H1 (cell line): ENCODE measurements around the gene RIIAD1. TPM values are rescaled to one million over a fixed set of nuclear protein-coding genes. Genes with fewer than 3 reads are reported as not detected.
"Not testable (repeated sequence)": the region's sequence is repeated elsewhere in the genome, so short reads cannot be mapped to it uniquely, and the experiment has no call there.

ENCODE experiments used
- CTCF ChIA-PET: fragments of 300-600 bp; sonication (Branson Sonifier 250); formaldehyde crosslinking; loops from one replicate; lab custom pipeline; 2021; ENCODE audit not compliant: partially characterized antibody; lab: Charles Lee
- POLR2A ChIA-PET: fragments of 300-600 bp; sonication (Branson Sonifier 250); formaldehyde crosslinking; loops from one replicate; lab custom pipeline; 2021; ENCODE audit warnings: inconsistent platforms; ENCODE audit not compliant: partially characterized antibody; lab: Charles Lee
- DNase-seq, 2 experiments: peaks; one replicate each; pipeline versions ENCODE4 v3.0.0 to v3.0.0-alpha.2; 2010 to 2022; ENCODE audit warnings: low spot score in 2 of 2, low read depth in 1 of 2, mixed read lengths in 1 of 2
- FAIRE-seq: peaks from 2 replicates; lab custom pipeline; 2011; peaks lifted over from hg19 to GRCh38; lab: Jason Lieb, UNC
- H2AFZ ChIP-seq: 2 replicates; pipeline ENCODE4 v1.8.1; 2012; ENCODE audit warnings: low read length, inconsistent platforms
- H2AK5ac ChIP-seq: 2 replicates; pipeline ENCODE4 v1.6.1; 2013; ENCODE audit warnings: low read depth, low read length
- H2BK120ac ChIP-seq: replicated peaks from 2 replicates; pipeline ENCODE3; 2013; ENCODE audit warnings: low read depth, low read length, inconsistent platforms
- H2BK12ac ChIP-seq: 2 replicates; pipeline ENCODE4 v1.6.1; 2013; ENCODE audit warnings: low read depth, low read length
- H2BK15ac ChIP-seq: 2 replicates; pipeline ENCODE4 v1.6.1; 2013; ENCODE audit warnings: low read length
- H2BK20ac ChIP-seq: 2 replicates; pipeline ENCODE4 v1.6.1; 2013; ENCODE audit warnings: low read length
- H2BK5ac ChIP-seq: 2 replicates; pipeline ENCODE4 v1.6.1; 2013; ENCODE audit warnings: low read depth, low read length
- H3K14ac ChIP-seq: 2 replicates; pipeline ENCODE4 v1.6.1; 2013; ENCODE audit warnings: inconsistent platforms; ENCODE audit not compliant: insufficient read length
- H3K18ac ChIP-seq: 2 replicates; pipeline ENCODE4 v1.6.1; 2013; ENCODE audit warnings: low read length; ENCODE audit errors: extremely low read depth
- H3K23ac ChIP-seq: 2 replicates; pipeline ENCODE4 v1.6.1; 2013; ENCODE audit warnings: inconsistent platforms; ENCODE audit not compliant: insufficient read length
- H3K23me2 ChIP-seq: 2 replicates; pipeline ENCODE4 v1.6.1; 2013; ENCODE audit warnings: low read depth, low read length
- H3K27ac ChIP-seq: 2 replicates; pipeline ENCODE4 v1.6.1; 2011; ENCODE audit warnings: low read depth, low read length, inconsistent platforms
- H3K27me3 ChIP-seq, 4 experiments: replicated peaks in 1 of 4; 1 replicate in 1 of 4; 2 replicates in 3 of 4; pipeline versions ENCODE4 v1.6.1 to v1.8.1; 2011 to 2013; ENCODE audit warnings: low read length in 3 of 4, mild to moderate bottlenecking in 3 of 4, inconsistent platforms in 2 of 4, mixed read lengths in 2 of 4, moderate library complexity in 1 of 4; ENCODE audit not compliant: control insufficient read depth in 3 of 4, insufficient read depth in 3 of 4; ENCODE audit errors: extremely low read depth in 1 of 4
- H3K36me3 ChIP-seq, 4 experiments: 2 replicates each; pipeline versions ENCODE4 v1.6.1 to v1.8.1; 2011 to 2013; ENCODE audit warnings: mild to moderate bottlenecking in 4 of 4, low read length in 3 of 4, moderate library complexity in 2 of 4, control low read depth in 1 of 4, inconsistent platforms in 1 of 4; ENCODE audit not compliant: insufficient read depth in 4 of 4, control insufficient read depth in 2 of 4
- H3K4ac ChIP-seq: replicated peaks from 2 replicates; pipeline ENCODE3; 2013; ENCODE audit warnings: low read length, low read depth, mixed read lengths, inconsistent platforms; ENCODE audit not compliant: insufficient read length
- H3K4me1 ChIP-seq, 4 experiments: replicated peaks in 1 of 4; 1 replicate in 1 of 4; 2 replicates in 3 of 4; pipeline versions ENCODE4 v1.6.1 to v1.8.1; 2011 to 2013; ENCODE audit warnings: low read length in 3 of 4, inconsistent platforms in 2 of 4, mixed read lengths in 1 of 4; ENCODE audit not compliant: insufficient read depth in 4 of 4, control insufficient read depth in 3 of 4
- H3K4me2 ChIP-seq, 2 experiments: 2 replicates each; pipeline versions ENCODE4 v1.6.1 to v1.8.1; 2011 to 2013; ENCODE audit warnings: low read depth in 2 of 2, low read length in 2 of 2, control low read depth in 1 of 2, inconsistent platforms in 1 of 2, mild to moderate bottlenecking in 1 of 2; ENCODE audit not compliant: insufficient read depth in 1 of 2
- H3K4me3 ChIP-seq, 4 experiments: fragments of 200-600, 300-600 bp in 1 of 4; sonication (generic), shearing (Covaris generic), sonication (Bioruptor Twin) in 1 of 4; 2 replicates each; pipeline versions ENCODE4 v1.5.1 to v1.8.1; 2011 to 2016; ENCODE audit warnings: low read length in 4 of 4, low read depth in 3 of 4, control low read depth in 2 of 4, inconsistent platforms in 2 of 4, mild to moderate bottlenecking in 2 of 4, mixed read lengths in 1 of 4, moderate library complexity in 1 of 4; ENCODE audit not compliant: insufficient read depth in 2 of 4; ENCODE audit errors: extremely low read depth in 1 of 4
- H3K56ac ChIP-seq: replicated peaks from 2 replicates; pipeline ENCODE3; 2013; ENCODE audit warnings: low read depth, mild to moderate bottlenecking, mixed read lengths, low read length, inconsistent platforms; ENCODE audit not compliant: insufficient read length
- H3K79me1 ChIP-seq: 2 replicates; pipeline ENCODE4 v1.6.1; 2013; ENCODE audit warnings: low read depth, low read length, control low read depth
- H3K79me2 ChIP-seq, 2 experiments: 2 replicates each; pipeline versions ENCODE4 v1.6.1 to v1.8.1; 2012 to 2013; ENCODE audit warnings: low read length in 2 of 2, mild to moderate bottlenecking in 2 of 2, inconsistent platforms in 1 of 2; ENCODE audit not compliant: insufficient read depth in 2 of 2, control insufficient read depth in 1 of 2
- H3K9ac ChIP-seq, 4 experiments: replicated peaks in 1 of 4; 1 replicate in 1 of 4; 2 replicates in 3 of 4; pipeline versions ENCODE4 v1.6.1 to v1.8.1; 2011 to 2013; ENCODE audit warnings: low read depth in 3 of 4, low read length in 3 of 4, control low read depth in 2 of 4, mild to moderate bottlenecking in 2 of 4, moderate library complexity in 2 of 4, inconsistent platforms in 1 of 4; ENCODE audit errors: extremely low read depth in 1 of 4
- H3K9me3 ChIP-seq, 2 experiments: 2 replicates each; pipeline versions ENCODE4 v1.6.1 to v1.8.1; 2012 to 2013; ENCODE audit warnings: mild to moderate bottlenecking in 2 of 2, moderate library complexity in 2 of 2, control low read depth in 1 of 2, inconsistent platforms in 1 of 2, low read depth in 1 of 2, low read length in 1 of 2, mixed read lengths in 1 of 2; ENCODE audit not compliant: insufficient read depth in 2 of 2
- H4K20me1 ChIP-seq, 2 experiments: replicated peaks in 1 of 2; 2 replicates each; pipeline versions ENCODE3 to v1.8.1; 2011 to 2013; ENCODE audit warnings: inconsistent platforms in 2 of 2, low read length in 2 of 2, mild to moderate bottlenecking in 1 of 2; ENCODE audit not compliant: insufficient read depth in 2 of 2, control insufficient read depth in 1 of 2
- H4K5ac ChIP-seq: 2 replicates; pipeline ENCODE4 v1.6.1; 2013; ENCODE audit warnings: low read length, low read depth, mixed read lengths, inconsistent platforms; ENCODE audit not compliant: insufficient read length
- H4K8ac ChIP-seq: 2 replicates; pipeline ENCODE4 v1.8.0; 2013; ENCODE audit warnings: mild to moderate bottlenecking, moderate library complexity, low read length, inconsistent platforms; ENCODE audit not compliant: insufficient read depth; ENCODE audit errors: extremely low read depth
- H4K91ac ChIP-seq: replicated peaks from 2 replicates; pipeline ENCODE3; 2013; ENCODE audit warnings: low read length, mixed read lengths, inconsistent platforms; ENCODE audit not compliant: insufficient read length
- WGBS, 2 experiments: shearing (Covaris generic) in 1 of 2; methylation state at CpG; one replicate each; pipeline versions ENCODE4 v1.1.6 to v1.1.7; 2013 to 2015; ENCODE audit warnings: low lambda C conversion rate in 2 of 2, mixed read lengths in 2 of 2, inconsistent platforms in 1 of 2, low coverage in 1 of 2, missing lambda C conversion rate in 1 of 2; ENCODE audit not compliant: insufficient replicate concordance in 2 of 2, insufficient coverage in 1 of 2, insufficient read length in 1 of 2; ENCODE audit errors: extremely low coverage in 1 of 2, missing lambda C conversion rate in 1 of 2; 5-methylcytosine and 5-hydroxymethylcytosine counted together
- polyA plus RNA-seq, 7 experiments: library from polyadenylated mRNA; depleted of rRNA in 3 of 7; stranded (reverse) in 5 of 7; unstranded in 2 of 7; fragments of >200 nt in 5 of 7; fragments of 200-250 nt in 2 of 7; gene quantifications; 1 replicate in 5 of 7; 2 replicates in 1 of 7; 4 replicates in 1 of 7; pipeline versions ENCODE4 v1.2.1 to v1.2.3, GENCODE V29; 2011 to 2013; ENCODE audit warnings: missing spikeins in 2 of 7, mixed read lengths in 2 of 7
- total RNA-seq: library from RNA; stranded (reverse); fragmentation: NEBNext Ultra II Directional; extraction: Animal tissue kit (Norgen Biotek cat#: 25700); gene quantifications from 2 replicates; pipeline ENCODE4 v1.2.1, GENCODE V29; 2021

RIIAD1 gene
- total and polyA plus RNA-seq, 2 of the 8 experiments (the other 6 are each of a cell fraction or from before 2014, with no cell fraction given) = not detected

- FAIRE-seq, H3K4me3 ChIP-seq, H3K79me2 ChIP-seq, H2BK120ac ChIP-seq, H4K91ac ChIP-seq, H2BK15ac ChIP-seq, H4K5ac ChIP-seq, H3K9ac ChIP-seq, H3K4me2 ChIP-seq, H3K9me3 ChIP-seq, DNase-seq, H3K4ac ChIP-seq, H3K79me1 ChIP-seq, H3K14ac ChIP-seq, H3K27me3 ChIP-seq, POLR2A ChIA-PET, H2BK20ac ChIP-seq, H2AFZ ChIP-seq, H3K23me2 ChIP-seq, H3K23ac ChIP-seq, H2AK5ac ChIP-seq, H3K18ac ChIP-seq, H3K4me1 ChIP-seq, H4K20me1 ChIP-seq, H3K36me3 ChIP-seq, H2BK5ac ChIP-seq, H2BK12ac ChIP-seq, H3K56ac ChIP-seq, H3K27ac ChIP-seq, H4K8ac ChIP-seq: not testable (repeated sequence)
- 69% methylated on average over 2 of the region's 7 CpGs; no CpG with 5 or more reads in 1 of the 2 experiments for WGBS, 2 experiments
- CTCF ChIA-PET = interaction anchor here (1.6 kb wide), 1 partner anchor 66 kb away, joined by 3 read pairs; no protein-coding TSS in a partner anchor
Observed at GRCh38 chr1:151768351-151769066, 47.2 kb downstream of the RIIAD1 start.

GRCh38 chr1:151769270-151769669 is 47.9 kb downstream of the RIIAD1 start:
- 94% methylated on average over 14 of the region's 34 CpGs; no CpG with 5 or more reads in 1 of the 2 experiments for WGBS, 2 experiments
- H3K27ac ChIP-seq, H3K79me2 ChIP-seq, FAIRE-seq, H3K36me3 ChIP-seq, H2BK5ac ChIP-seq, H2BK20ac ChIP-seq, H4K20me1 ChIP-seq, H3K4me2 ChIP-seq, H3K27me3 ChIP-seq, POLR2A ChIA-PET, H2BK12ac ChIP-seq, H3K4me3 ChIP-seq, H3K9me3 ChIP-seq, CTCF ChIA-PET, H3K18ac ChIP-seq, H3K56ac ChIP-seq, H3K23ac ChIP-seq, H2AFZ ChIP-seq, H3K9ac ChIP-seq, H4K5ac ChIP-seq, H2AK5ac ChIP-seq, H2BK15ac ChIP-seq, DNase-seq, H2BK120ac ChIP-seq, H4K8ac ChIP-seq, H3K14ac ChIP-seq, H3K4ac ChIP-seq, H3K4me1 ChIP-seq, H3K79me1 ChIP-seq, H4K91ac ChIP-seq, H3K23me2 ChIP-seq: not testable (repeated sequence)
